SK-N-SH (cell line): Measurements from ENCODE around the gene ENTPD6.

Source experiments
- CTCF ChIP-seq: fragments of 200-600 bp; sonication (generic); IDR thresholded peaks from 2 replicates; pipeline ENCODE4 v1.6.1; 2017; ENCODE audit warnings: antibody characterized with exemption, mild to moderate bottlenecking, moderate library complexity
- POLR2AphosphoS5 ChIP-seq: IDR thresholded peaks from 2 replicates; pipeline ENCODE4 v1.6.1; 2012; ENCODE audit warnings: low read depth, low read length
- USF2 ChIP-seq: fragments of 150-350 bp; IDR thresholded peaks from 2 replicates; pipeline ENCODE4 v1.6.1; 2017; ENCODE audit warnings: antibody characterized with exemption, low read length, low read depth, borderline replicate concordance
- ZBTB33 ChIP-seq: IDR thresholded peaks from 2 replicates; pipeline ENCODE4 v1.4.0; 2012; ENCODE audit warnings: low read depth, borderline replicate concordance

- no peak for TF ChIP-seq POLR2AphosphoS5
- no peak for TF ChIP-seq CTCF
- TF ChIP-seq ZBTB33: no peak
- no peak for TF ChIP-seq USF2
These were observed 56.0 kb downstream of the ENTPD6 start for GRCh38 chr20:25251558-25251957.
